ENCODE data around the gene MSMO1.

DNA sequence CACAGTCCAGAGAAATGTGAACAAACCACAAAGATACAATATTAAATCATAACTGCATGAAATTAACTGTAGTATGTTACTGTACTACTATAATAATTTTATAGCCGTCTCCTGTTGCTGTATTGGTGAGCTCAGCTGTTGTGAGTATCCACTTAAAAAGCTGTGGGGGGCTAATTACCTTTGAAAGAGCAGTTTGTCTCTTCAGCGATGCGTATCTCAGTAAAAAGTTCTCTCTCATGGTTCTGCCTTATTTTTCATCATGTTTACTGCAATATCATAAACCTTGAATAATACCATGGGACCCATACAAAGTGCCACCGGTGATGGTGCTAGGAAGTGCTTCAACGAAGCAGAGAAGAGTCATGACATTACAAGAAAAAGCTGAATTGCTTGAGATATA, 8.4 kb upstream of the MSMO1 start:
- TF ChIP-seq, protein P1, sequence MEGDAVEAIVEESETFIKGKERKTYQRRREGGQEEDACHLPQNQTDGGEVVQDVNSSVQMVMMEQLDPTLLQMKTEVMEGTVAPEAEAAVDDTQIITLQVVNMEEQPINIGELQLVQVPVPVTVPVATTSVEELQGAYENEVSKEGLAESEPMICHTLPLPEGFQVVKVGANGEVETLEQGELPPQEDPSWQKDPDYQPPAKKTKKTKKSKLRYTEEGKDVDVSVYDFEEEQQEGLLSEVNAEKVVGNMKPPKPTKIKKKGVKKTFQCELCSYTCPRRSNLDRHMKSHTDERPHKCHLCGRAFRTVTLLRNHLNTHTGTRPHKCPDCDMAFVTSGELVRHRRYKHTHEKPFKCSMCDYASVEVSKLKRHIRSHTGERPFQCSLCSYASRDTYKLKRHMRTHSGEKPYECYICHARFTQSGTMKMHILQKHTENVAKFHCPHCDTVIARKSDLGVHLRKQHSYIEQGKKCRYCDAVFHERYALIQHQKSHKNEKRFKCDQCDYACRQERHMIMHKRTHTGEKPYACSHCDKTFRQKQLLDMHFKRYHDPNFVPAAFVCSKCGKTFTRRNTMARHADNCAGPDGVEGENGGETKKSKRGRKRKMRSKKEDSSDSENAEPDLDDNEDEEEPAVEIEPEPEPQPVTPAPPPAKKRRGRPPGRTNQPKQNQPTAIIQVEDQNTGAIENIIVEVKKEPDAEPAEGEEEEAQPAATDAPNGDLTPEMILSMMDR (IDR thresholded peaks at IDR 0.05): no peak
- no peak for TF ChIP-seq POLR2A (IDR thresholded peaks at IDR 0.05)

All from Peyer's patch (tissue), 4 donors.